Lung (tissue), 13 donors: Measurements from ENCODE around the gene TM6SF1. TPM values are rescaled to one million over a fixed set of nuclear protein-coding genes. Genes with fewer than 3 reads are reported as not detected.

Source experiments
- ATAC-seq: fragments of 200-7000 bp; cut with Tn5 transposase; one replicate; pipeline ENCODE4 v1.9.1; 2020; ENCODE audit warnings: moderate number of reproducible peaks; ENCODE audit not compliant: insufficient read depth, low FRiP score
- DNase-seq, 3 donors: peaks; one replicate each; pipeline ENCODE4 v3.0.0-alpha.2; 2013 to 2017
- H3K27ac ChIP-seq, 2 donors: one replicate each; pipeline ENCODE4 v1.5.1; 2013; ENCODE audit warnings: mild to moderate bottlenecking in 2 of 2, moderate library complexity in 2 of 2, control low read depth in 1 of 2, inconsistent platforms in 1 of 2, low read depth in 1 of 2, low read length in 1 of 2
- H3K27me3 ChIP-seq, 3 donors: one replicate each; pipeline ENCODE4 v1.5.1; 2013; ENCODE audit warnings: low read length in 2 of 3; ENCODE audit not compliant: control insufficient read depth in 3 of 3, insufficient read depth in 3 of 3
- H3K36me3 ChIP-seq, 4 donors: one replicate each; pipeline ENCODE4 v1.5.1; 2013; ENCODE audit warnings: low read length in 4 of 4, mild to moderate bottlenecking in 1 of 4, moderate library complexity in 1 of 4; ENCODE audit not compliant: control insufficient read depth in 4 of 4, insufficient read depth in 4 of 4
- H3K4me1 ChIP-seq, 5 donors: one replicate each; pipeline ENCODE4 v1.5.1; 2013; ENCODE audit warnings: low read length in 5 of 5, mild to moderate bottlenecking in 2 of 5, moderate library complexity in 1 of 5; ENCODE audit not compliant: control insufficient read depth in 5 of 5, insufficient read depth in 5 of 5
- H3K4me3 ChIP-seq: one replicate; pipeline ENCODE4 v1.5.1; 2013; ENCODE audit warnings: mild to moderate bottlenecking, control low read depth, moderate library complexity
- H3K9ac ChIP-seq, 2 donors: one replicate each; pipeline ENCODE4 v1.5.1; 2013; ENCODE audit warnings: low read length in 2 of 2, control low read depth in 1 of 2; ENCODE audit not compliant: insufficient read depth in 1 of 2
- H3K9me3 ChIP-seq, 4 donors: one replicate each; pipeline ENCODE4 v1.5.1; 2013; ENCODE audit warnings: low read length in 3 of 4, mild to moderate bottlenecking in 1 of 4, moderate library complexity in 1 of 4; ENCODE audit not compliant: control insufficient read depth in 4 of 4, insufficient read depth in 3 of 4
- WGBS, 2 donors: extraction: QIAGEN DNeasy Blood & Tissue Kit; methylation state at CpG; one replicate each; pipeline ENCODE4 v1.1.7; 2013; 5-methylcytosine and 5-hydroxymethylcytosine counted together
- polyA plus RNA-seq, 2 donors: library from polyadenylated mRNA; stranded (reverse); fragments of 200-250 nt; gene quantifications; one replicate each; pipeline ENCODE4 v1.2.1, GENCODE V29; 2013
- small RNA-seq: library from RNA; depleted of rRNA; stranded (forward); fragments of <200 nt; gene quantifications from one replicate; pipeline ENCODE3, GENCODE V24; 2014; ENCODE audit warnings: low replicate concordance
- total RNA-seq, 2 donors: library from RNA; depleted of rRNA in 1 of 2; stranded (reverse); fragments of >200 nt in 1 of 2; gene quantifications; one replicate each; pipeline ENCODE4 v1.2.1, GENCODE V29; 2014 to 2021
- TF ChIP-seq, protein P1 (sequence below): IDR thresholded peaks from 2 replicates; pipeline ENCODE4 v1.5.1; 2012; ENCODE audit warnings: mild to moderate bottlenecking; ENCODE audit errors: control extremely low read depth, extremely low read depth
- donor health status: control.
- donor health status: control.
- donor health status: Bipolar disorder and iron deficiency.
- donor health status: healthy.
- donor health status: DM: yes; HTN: yes; CAD: no.

Gene TM6SF1
- total and polyA plus RNA-seq, 4 donors = 4.3 to 15.8 (median 13.7) TPM

DNA sequence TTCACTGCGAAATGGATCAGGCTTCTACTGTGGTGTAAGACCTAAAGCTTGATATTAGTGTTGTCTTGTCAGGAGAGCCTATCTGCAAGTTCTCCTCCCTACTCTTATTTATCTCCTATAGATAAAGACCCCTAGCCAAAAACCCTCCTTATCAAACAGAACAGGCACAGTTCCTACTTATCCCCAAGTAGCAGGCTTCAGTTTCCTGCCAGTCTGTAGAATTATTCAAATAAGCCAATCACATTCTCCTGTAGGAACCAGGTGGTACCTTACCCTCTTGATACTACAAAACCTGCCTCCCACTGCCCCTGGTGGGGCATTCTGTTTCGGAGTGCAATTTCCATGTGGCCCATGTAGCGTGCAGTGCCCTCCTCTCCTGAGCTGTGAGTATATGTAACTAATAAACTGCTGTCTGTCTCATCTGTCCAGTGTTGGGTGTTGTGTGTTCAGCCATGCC lies 71.5 kb downstream of the TM6SF1 start:
- Histone ChIP-seq H3K9ac (no peak overlapping the region), H3K36me3 (no peaks in the 10 kb centered on the region), H3K27ac (no peak overlapping the region), H3K27me3 (no peaks in the 10 kb centered on the region), H3K4me3 (no peak overlapping the region), H3K4me1 (peaks cover 0 to 4% (median 0%) of the 10 kb centered on the region in 5 donors), H3K9me3 (no peaks in the 10 kb centered on the region)
- DNase-seq (no peak), ATAC-seq (no peak)
- TF ChIP-seq, protein P1, sequence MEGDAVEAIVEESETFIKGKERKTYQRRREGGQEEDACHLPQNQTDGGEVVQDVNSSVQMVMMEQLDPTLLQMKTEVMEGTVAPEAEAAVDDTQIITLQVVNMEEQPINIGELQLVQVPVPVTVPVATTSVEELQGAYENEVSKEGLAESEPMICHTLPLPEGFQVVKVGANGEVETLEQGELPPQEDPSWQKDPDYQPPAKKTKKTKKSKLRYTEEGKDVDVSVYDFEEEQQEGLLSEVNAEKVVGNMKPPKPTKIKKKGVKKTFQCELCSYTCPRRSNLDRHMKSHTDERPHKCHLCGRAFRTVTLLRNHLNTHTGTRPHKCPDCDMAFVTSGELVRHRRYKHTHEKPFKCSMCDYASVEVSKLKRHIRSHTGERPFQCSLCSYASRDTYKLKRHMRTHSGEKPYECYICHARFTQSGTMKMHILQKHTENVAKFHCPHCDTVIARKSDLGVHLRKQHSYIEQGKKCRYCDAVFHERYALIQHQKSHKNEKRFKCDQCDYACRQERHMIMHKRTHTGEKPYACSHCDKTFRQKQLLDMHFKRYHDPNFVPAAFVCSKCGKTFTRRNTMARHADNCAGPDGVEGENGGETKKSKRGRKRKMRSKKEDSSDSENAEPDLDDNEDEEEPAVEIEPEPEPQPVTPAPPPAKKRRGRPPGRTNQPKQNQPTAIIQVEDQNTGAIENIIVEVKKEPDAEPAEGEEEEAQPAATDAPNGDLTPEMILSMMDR = no peak
- WGBS, 2 donors = 95 to 98% methylated on average over 3 of the region's 3 CpGs

DNA sequence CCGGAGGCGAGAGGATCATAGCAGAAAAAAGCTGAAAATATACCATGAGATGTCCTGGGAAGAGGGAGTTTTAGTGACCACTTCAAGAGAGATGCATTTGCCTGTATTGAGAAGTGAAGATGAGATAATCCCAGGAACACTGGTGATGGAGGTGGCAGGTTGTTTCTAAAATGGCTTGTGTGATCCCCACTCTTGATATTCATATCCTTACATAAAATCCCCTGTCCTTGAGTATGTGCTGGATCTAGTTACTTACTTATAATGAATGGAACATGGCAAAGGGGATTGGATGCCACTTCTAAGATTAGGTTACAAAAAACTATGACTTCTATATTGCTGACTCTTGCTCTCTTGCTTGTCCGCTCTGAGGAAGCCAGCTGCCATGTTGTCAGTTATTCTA lies 78.1 kb downstream of the TM6SF1 start:
- TF ChIP-seq, protein P1 = no peak
- no peak overlapping the region for H3K27ac ChIP-seq
- no peaks in the 10 kb centered on the region for H3K9me3 ChIP-seq
- H3K36me3 ChIP-seq = no peaks in the 10 kb centered on the region
- DNase-seq (no peak), ATAC-seq (no peak)
- WGBS, 2 donors = 95 to 99% methylated on average over 3 of the region's 3 CpGs
- no peaks in the 10 kb centered on the region for H3K27me3 ChIP-seq
- H3K4me3 ChIP-seq = no peak overlapping the region
- no peak overlapping the region for H3K9ac ChIP-seq
- peaks cover 0 to 3% (median 0%) of the 10 kb centered on the region in 5 donors for H3K4me1 ChIP-seq

Small RNAs within 50 kb of the gene (small RNA-seq; reads per million reads assigned to genes)
- gene MIR4515 = not detected

Other genes with a start within 250 kb of the TM6SF1 start
- gene HOMER2, start 154.9 kb upstream of the TM6SF1 start, total RNA-seq = 10 to 100 TPM; 15.3 to 18.1 TPM
- 1 to 10 TPM; 7.5 to 7.9 TPM for gene HOMER2, start 154.9 kb upstream of the TM6SF1 start, polyA plus RNA-seq
- gene RAMAC, start 121.4 kb upstream of the TM6SF1 start, total RNA-seq = 10 to 100 TPM; 15.6 to 28.6 TPM
- 10 to 100 TPM; 18.1 to 23.4 TPM for gene RAMAC, start 121.4 kb upstream of the TM6SF1 start, polyA plus RNA-seq
- 10 to 100 TPM; 20.5 to 23.0 TPM for gene C15orf40, start 96.0 kb upstream of the TM6SF1 start, total RNA-seq
- 10 to 100 TPM; 16.7 to 26.1 TPM for gene C15orf40, start 96.0 kb upstream of the TM6SF1 start, polyA plus RNA-seq
- 10 to 100 TPM; 45.7 to 71.0 TPM for gene BTBD1, start 40.4 kb upstream of the TM6SF1 start, total RNA-seq
- gene BTBD1, start 40.4 kb upstream of the TM6SF1 start, polyA plus RNA-seq = 10 to 100 TPM; 10.7 to 28.2 TPM
- 10 to 100 TPM; 27.2 to 41.0 TPM for gene HDGFL3, start 100.2 kb downstream of the TM6SF1 start, total RNA-seq
- 10 to 100 TPM in 1 of 2 donors, 1 to 10 TPM in 1; 7.3 to 12.3 TPM for gene HDGFL3, start 100.2 kb downstream of the TM6SF1 start, polyA plus RNA-seq
- under 1 TPM; 0.25 to 0.40 TPM for gene BNC1, start 177.0 kb downstream of the TM6SF1 start, total RNA-seq
- gene BNC1, start 177.0 kb downstream of the TM6SF1 start, polyA plus RNA-seq = under 1 TPM; 0.23 to 0.93 TPM